Measurements from ENCODE around the gene ZDHHC14. TPM values are rescaled to one million over a fixed set of nuclear protein-coding genes. Genes with fewer than 3 reads are reported as not detected.

ZDHHC14 gene
- total and polyA plus RNA-seq, 3 donors from 2014 or later = 28.5 to 74.9 (median 67.9) TPM

- TF ChIP-seq POLR2A (IDR thresholded peaks at IDR 0.05) = no peak
- TF ChIP-seq CTCF (IDR thresholded peaks at IDR 0.05) = no peak
- Histone ChIP-seq H3K27me3 (no peaks in the 10 kb centered on the region), H3K4me1 (no peaks in the 10 kb centered on the region), H3K27ac (no peak overlapping the region), H3K36me3 (ENCODE audit: low read depth, missing control alignments) (no peaks in the 10 kb centered on the region), H3K9me3 (no peaks in the 10 kb centered on the region), H3K4me3 (no peak overlapping the region)
- 91 to 96% methylated on average over 7 of the region's 7 CpGs for WGBS, 2 donors
- intact Hi-C loops (cut with DNase I; ENCODE audit: low total_unique reads) = no loop called here
- no peak for DNase-seq
Observed at GRCh38 chr6:157638779-157639178, 257.8 kb downstream of the ZDHHC14 start.

- no peaks in the 10 kb centered on the region for H3K36me3 ChIP-seq (ENCODE audit: low read depth, missing control alignments)
- H3K9me3 ChIP-seq = no peaks in the 10 kb centered on the region
- DNase-seq = no peak
- H3K4me3 ChIP-seq = no peak overlapping the region
- intact Hi-C loops (cut with DNase I; ENCODE audit: low total_unique reads) = no loop called here
- WGBS, 2 donors = 92 to 96% methylated on average over 8 of the region's 8 CpGs
- TF ChIP-seq POLR2A (IDR thresholded peaks at IDR 0.05) (no peak), CTCF (IDR thresholded peaks at IDR 0.05) (no peak)
- no peaks in the 10 kb centered on the region for H3K27me3 ChIP-seq
- H3K27ac ChIP-seq = no peak overlapping the region
- H3K4me1 ChIP-seq = no peaks in the 10 kb centered on the region
Observed at GRCh38 chr6:157640746-157641451, 259.9 kb downstream of the ZDHHC14 start.

GRCh38 chr6:157641837-157642236 lies 260.8 kb downstream of the ZDHHC14 start:
- no peak for TF ChIP-seq POLR2A (IDR thresholded peaks at IDR 0.05)
- no peak for TF ChIP-seq CTCF (IDR thresholded peaks at IDR 0.05)
- 90 to 96% methylated on average over 2 of the region's 2 CpGs for WGBS, 2 donors
- H3K4me1 ChIP-seq = no peaks in the 10 kb centered on the region
- no peaks in the 10 kb centered on the region for H3K27me3 ChIP-seq
- no peaks in the 10 kb centered on the region for H3K9me3 ChIP-seq
- intact Hi-C loops (cut with DNase I; ENCODE audit: low total_unique reads) = no loop called here
- no peak overlapping the region for H3K27ac ChIP-seq
- no peaks in the 10 kb centered on the region for H3K36me3 ChIP-seq (ENCODE audit: low read depth, missing control alignments)
- DNase-seq = no peak
- no peak overlapping the region for H3K4me3 ChIP-seq

- WGBS, 2 donors = 96 to 99% methylated on average over 3 of the region's 3 CpGs
- intact Hi-C loops (cut with DNase I; ENCODE audit: low total_unique reads) = no loop called here
- H3K4me3 ChIP-seq = no peak overlapping the region
- no peaks in the 10 kb centered on the region for H3K9me3 ChIP-seq
- H3K27ac ChIP-seq = no peak overlapping the region
- no peak for DNase-seq
- H3K4me1 ChIP-seq = no peaks in the 10 kb centered on the region
- TF ChIP-seq POLR2A (IDR thresholded peaks at IDR 0.05) (no peak), CTCF (IDR thresholded peaks at IDR 0.05) (no peak)
- H3K27me3 ChIP-seq = no peaks in the 10 kb centered on the region
- H3K36me3 ChIP-seq (ENCODE audit: low read depth, missing control alignments) = no peaks in the 10 kb centered on the region
Observed at GRCh38 chr6:157642736-157643135, 261.7 kb downstream of the ZDHHC14 start.
